TTC549 (cell line): ENCODE measurements around the gene XNDC1N.

Experiments used
- FAIRE-seq: peaks from 2 replicates; lab custom pipeline; 2012; peaks lifted over from hg19 to GRCh38; lab: Jason Lieb, UNC

Gene XNDC1N, protein sequence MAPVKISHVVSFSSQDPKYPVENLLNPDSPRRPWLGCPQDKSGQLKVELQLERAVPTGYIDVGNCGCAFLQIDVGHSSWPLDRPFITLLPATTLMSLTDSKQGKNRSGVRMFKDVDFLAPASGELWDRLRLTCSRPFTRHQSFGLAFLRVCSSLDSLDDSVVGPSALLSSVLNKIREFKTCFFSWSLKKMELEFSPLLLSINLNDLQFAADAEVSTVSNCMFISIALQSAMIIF

DNA sequence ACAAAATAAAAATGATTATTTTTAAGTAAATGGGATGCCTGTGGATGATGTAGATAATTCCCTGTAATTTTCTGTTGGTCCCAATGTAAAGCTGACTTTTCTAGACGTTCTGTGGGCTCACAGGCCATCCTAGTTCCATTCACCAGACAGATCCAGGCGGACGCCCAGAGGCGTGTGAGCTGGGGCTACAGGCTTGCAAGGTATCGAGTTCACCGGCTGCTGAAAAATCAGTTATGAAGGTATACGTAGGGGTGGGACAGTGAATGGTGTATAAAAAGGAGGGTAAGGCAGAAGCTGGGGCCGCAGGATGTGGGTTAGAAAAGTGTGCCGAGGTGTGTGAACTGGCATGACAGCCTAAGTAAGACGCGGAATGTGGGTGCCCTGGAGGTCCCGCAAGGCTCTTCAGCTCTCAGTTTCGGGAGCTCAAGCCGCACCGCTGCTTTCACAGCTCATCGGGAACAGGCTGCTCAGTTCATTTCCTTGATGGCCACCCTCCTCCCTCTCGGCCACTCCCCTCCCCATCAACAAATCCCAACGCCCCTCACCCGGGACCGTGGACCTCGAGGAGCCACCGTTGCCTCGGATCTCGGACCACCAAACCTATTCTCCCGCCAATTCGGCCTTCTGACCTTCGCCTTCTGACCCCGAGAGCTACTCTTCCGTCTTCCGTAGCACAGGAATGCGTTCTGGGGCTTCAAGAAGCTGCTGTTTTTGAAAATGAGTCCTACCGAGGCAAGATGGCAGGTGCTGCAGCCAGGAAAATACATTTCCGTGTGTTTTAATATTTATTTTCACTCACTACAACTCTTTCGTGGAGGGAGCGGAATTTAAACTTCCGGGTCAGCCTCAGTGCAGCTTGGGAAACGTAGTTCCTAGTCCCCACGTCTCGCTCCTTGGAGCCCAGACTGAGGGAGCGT, at the start of gene XNDC1N:
XNDC1N (minus strand) TSS at position 775 of the 917 bp plus-strand sequence. CDS start 5,241 bp downstream, outside the sequence.
- no peak for FAIRE-seq

DNA sequence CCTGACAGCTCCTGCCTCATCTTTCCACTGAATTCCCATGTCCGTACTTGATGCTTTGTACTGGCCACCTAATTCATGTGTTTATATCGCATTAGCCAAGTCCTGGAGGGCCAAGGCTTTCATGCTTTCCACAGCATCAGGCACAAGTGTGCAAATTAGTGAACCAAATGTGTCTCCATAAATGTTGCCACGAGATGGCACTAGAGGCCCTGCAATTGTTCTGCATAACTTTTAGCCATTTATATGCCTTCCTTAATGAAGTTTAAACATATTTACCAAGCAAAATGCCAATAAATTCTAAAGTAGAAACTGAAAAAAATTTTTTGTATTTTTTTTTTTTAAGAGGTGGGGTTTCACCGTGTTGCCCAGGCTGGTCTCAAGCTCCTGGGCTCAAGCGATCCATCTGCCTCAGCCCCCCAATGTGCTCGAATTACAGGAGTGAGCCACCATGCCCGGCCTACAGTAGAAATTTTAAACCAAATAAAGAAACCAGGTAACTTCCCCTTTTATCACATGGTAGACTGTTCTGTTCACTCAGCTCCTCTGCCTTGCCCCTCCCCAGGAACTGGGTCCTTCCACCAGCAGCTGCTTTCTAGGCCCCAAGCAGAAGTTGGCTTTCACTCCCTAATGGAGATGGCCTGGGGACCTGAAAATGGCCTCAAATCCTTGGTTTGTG, 49.5 kb upstream of the XNDC1N start:
- peak; percentile 36 for FAIRE-seq

DNA sequence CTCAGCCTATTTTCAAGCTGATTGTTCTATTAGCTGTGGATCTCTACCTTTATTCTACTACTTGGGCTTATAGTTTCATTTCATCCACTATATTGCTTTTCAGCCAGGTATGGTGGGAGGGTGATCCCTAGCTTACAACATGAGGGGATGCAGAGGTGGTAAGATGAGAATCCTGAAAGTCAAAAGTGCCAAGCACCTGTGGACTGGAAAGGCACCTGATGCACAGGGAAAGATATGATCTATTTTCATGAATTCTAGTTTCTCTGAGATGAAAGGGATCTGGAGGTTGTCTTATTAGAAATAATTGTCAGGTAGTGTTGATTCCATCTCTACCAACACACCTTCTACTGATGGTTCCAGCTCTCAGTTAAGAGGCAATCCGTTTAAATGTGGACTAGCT, 48.7 kb upstream of the XNDC1N start:
- FAIRE-seq: no peak

DNA sequence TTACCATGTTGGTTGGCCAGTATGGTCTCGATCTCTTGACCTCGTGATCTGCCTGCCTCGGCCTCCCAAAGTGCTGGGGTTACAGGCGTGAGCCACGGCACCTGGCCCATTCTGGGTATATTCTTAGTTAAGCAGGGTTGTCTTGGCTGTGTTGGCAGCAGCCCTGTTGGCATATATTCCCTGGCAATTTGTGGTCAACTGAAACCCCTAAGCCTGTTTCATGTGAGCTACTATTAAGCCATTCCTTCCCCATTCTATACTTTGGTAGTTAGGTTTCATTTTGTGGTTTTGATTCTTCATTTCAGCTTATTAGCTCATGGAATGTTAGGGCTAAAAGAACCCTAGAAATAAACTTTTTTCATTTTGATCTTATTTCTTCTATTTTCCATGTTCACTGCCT, 48.2 kb upstream of the XNDC1N start:
- FAIRE-seq: no peak

DNA sequence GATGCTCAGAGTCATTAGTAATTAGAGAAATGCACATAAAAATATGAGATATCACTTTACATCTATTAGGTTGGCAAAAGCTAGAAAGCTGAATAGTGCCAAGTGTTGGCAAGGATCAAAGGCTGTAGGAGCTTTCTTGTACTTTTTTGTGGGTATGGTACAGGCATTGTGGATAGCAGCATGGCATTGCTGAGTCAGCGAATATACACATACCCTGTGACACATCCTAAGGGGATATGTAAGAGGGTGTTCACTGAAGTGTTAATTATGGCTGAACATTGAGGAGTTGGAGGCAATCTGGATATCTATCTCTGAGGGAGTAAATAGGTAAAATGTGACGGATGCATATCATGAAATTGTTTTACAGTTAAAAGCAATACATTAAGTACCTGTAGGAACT, 43.3 kb upstream of the XNDC1N start:
- FAIRE-seq: no peak

DNA sequence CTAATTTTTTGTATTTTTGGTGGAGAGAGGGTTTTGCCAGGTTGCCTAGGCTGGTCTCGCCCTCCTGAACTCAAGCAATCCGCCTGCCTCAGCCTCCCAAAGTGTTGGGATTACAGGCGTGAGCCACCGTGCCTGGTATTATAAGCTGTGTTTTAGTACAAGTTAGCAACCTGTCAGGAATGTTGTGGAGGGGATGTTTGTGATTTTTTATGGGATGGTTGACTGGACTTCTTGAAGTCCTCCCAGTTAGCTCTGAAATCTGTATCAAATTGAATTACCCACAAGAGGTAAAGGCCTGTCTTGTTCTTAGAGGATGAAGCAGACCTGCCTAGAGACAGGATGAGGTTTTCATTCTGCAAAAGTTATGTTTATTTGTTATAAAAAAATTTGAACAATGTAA, 36.2 kb upstream of the XNDC1N start:
- no peak for FAIRE-seq

DNA sequence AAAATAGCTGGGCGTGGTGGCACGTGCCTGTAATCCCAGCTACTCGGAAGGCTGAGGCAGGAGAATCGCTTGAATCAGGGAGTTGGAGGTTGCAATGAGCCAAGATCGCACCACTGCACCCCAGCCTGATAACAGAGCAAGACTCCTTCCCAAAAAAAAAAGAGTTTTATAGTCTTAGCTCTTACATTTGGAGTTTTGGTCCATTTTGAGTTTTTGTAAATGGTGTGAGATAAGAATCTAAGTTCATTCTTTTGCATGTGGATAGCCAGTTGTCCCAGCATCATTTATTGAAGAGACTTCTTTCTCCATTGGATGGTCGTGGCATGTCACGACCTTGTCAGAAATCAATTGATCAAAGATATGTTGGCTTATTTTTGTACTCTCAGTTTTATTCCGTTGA, 35.1 kb upstream of the XNDC1N start:
- no peak for FAIRE-seq

DNA sequence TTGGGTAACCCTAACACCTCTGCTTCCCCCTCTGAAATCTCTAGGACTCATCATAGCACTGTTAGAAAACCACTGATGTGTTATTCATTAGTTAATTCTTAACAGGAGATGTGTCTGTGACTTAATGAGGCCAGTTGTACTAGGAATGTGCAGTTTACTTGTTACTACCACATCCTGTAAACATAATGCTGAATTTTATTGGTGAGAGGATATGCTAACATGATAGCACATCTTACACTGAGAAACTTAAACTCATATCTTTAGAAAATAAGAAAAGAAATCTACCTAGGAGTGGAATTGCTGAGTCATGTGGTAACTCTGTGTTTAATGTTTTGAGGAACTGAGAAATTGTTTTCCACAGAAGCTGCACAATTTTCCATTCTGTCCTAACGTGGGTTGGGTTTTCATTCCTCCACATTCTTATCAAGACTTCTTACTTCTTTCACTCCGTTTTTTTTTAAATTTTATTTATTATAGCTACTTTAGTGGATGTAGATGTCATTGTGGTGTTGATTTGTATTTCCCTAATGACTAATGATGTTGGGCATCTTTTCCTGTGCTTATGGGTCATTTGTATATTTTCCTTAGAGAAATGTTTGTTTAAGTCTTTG, 34.1 kb upstream of the XNDC1N start:
- FAIRE-seq: no peak

DNA sequence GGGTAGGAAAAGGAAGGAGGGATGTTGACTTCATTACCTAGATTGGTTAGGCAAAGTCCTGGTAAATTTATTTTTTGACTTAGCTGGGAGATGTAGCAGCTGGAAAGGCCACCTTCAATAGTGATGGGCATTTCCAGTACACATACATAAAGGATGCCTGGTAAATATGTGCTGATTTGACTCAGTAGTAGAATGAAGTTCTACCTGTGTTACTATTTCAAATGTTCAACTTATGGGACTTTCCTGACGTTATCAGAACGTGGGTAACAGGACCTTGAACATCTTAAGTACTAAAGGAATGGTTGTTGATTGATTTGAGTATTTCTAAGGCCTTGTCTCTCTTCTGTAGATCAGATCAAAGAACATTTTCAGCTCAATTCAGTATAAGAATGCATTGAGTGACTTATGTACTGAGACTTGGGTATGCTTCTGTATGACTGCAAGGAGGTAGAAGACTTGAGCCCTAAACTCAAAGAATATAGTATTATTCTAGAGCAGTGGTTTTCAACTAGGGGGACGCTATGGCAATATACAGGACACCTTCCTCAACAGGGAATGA, 27.6 kb upstream of the XNDC1N start:
- FAIRE-seq: no peak

DNA sequence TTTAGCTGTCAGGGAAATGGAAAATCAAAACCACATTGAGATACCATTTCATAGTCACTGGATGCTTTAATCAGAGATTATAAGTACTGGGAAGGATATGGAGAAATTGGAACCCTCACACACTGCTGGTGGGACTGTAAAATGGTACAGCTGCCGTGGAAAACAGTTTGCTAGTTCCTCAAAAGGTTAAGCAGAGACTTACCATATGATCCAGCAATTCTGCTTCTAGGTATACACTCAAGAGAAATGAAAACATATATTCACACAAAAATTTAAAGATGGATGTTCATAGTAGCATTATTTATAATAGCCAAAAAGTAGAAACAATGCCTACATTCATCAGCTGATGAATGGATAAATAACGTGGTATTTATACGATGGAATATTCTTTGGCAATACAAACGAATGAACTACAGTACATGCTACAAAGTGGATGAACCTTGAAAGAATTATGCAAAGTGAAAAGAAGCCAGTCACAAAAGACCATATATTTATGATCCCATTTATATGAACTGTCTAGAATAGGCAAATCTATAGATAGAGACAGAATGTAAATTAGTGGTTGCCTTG, 23.4 kb upstream of the XNDC1N start:
- no peak for FAIRE-seq

DNA sequence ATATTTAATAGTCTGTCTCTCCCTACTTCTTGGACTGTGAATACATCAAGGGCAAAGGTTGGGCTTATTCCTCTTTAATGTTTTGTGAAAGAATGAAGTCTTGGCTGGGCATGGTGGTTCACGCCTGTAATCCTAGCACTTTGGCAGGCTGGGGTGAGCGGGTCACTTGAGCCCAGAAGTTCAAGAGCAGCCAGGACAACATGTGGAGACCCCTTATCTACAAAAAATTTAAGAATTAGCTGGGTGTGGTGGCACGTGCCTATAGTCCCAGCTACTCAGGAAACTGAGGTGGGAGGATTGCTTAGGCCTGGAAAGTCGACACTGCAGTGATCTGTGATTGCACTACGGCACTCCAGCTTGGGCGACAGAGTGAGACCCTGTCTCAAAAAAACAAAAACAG, 20.6 kb upstream of the XNDC1N start:
- FAIRE-seq: no peak

DNA sequence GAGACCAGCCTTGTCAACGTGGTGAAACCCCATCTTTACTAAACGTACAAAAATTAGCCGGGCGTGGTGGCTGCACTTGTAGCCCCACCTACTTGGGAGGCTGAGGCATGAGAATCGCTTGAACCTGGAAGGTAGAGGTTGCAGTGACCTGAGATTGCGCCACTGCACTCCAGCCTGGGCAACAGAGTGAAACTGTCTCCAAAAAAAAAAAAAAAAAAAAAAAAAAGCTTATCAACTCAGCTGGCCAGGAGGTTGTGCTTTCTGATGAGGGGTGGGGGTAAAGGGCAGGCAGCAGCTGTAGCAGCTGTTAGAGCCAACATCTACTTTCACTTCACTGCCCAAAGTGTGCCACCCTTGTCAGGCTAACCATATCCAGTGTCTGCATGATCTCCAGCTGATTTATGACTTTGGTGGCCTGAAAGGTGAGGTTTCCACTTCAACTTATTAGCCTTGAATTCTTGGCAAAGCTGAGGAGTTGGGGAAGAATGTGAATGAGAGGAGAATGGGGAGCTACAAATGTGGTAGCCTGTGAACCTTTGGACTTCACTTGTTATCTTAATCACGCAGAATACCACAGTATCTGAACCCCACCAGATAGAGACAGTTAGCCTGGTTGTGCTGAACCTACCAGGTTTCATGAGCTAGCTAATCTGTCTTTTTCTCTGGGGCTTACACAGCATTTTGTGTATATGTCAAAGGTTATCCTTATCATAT, 20.1 kb upstream of the XNDC1N start:
- no peak for FAIRE-seq

DNA sequence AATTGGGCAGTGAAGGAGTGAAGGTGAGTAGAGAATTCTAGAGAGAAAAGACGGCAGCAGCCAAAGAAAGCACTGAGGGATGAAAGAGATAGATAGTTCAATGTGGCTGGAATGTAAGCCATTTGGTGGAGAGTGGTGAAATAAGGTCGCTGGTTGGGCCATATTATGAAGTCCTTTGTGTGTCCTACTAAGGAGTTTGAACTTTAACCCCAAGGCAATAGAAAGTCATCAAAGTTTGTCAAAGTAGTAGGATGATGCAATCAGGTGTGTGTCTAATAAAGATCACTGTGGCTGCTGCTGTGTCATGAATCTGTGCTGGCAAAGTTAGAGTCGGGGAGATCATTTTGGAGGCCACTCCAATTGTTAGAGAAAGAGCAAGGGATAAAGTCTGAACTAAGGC, 19.1 kb upstream of the XNDC1N start:
- no peak for FAIRE-seq

DNA sequence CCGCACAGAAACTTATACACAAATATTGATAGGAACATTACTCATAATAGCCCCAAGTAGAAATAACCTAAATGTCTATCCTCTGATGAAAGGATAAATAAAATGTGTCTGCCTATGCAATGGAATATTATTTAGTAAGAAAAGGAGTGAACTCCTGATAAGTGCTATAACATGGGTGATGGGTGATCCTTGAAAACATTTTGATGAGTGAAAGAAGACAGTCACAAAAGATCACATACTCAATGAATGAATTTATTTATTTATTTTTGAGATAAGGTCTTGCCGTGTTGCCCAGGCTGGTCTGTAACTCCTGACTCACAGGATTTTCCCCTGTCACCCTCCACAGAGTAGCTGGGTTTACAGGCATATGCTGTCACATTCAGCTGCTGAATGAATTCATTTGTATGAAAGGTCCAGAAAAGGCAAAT, 17.8 kb upstream of the XNDC1N start:
- no peak for FAIRE-seq

DNA sequence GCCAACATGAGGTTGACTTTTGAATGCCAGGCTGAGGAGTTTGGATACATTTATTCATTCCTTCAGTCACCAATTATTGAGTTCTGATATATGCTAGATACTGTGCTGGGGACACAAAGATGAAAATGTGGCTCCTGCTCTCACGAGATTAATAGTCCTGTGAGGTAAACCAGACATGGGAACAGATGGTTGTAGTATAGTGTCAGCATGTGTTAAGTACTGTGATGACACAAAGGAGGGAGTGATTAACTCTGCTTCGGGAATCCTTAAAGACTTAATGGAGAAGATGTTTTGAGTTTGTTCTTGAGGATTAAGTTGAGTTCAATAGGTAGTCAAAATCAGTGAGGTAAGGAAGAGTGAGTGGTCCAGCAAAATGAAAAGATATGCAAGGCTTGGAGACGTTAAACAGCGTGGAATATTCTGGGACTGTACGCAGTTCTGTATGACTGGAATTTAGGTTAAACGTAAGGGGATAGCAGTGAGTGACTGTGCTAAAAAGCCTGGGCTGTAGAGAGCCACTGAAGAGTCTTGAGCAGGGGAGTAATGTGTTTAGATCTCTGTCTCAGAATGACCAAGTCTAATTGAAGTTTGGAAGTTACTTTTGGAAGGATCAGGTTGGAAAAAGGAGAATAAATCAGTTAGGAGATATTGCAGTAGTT, 12.3 kb upstream of the XNDC1N start:
- FAIRE-seq: no peak

DNA sequence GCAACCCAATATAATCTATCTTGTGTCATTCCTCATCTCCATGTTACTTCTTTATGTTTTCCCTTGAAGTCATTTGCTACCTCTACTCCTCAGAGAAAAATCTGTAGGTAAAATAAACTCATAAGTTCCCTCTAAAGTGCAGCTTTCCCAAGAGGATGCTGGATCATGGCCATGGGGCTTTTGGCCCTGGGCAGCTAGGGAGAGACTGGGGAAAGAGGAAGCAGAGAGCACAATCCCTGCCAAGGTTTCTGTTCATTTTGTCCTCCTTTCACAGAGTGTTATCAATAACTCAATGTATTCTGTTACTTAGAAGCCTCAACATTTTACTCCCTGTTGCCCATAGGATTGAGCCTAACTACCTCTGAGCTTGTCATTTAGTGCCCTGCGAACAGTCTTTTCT, 9.4 kb upstream of the XNDC1N start:
- no peak for FAIRE-seq

DNA sequence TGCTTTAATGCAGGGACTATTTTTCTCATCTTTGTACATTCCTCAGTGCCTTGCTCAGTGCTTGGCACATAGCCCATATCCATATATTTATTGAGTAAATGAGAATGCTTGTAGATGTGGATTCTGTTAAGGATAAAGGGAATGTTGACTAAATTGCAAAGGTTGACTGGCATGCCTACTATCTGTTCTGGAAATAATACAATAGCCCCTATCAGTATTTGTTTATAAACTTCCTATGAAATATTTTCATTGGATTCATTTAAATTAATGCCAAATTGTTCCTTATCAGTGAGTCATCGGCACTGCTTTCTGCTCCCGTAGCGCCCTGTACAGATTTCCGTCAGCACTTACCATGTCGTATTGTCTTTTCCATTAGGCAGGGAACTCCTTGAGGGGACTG, 8.4 kb upstream of the XNDC1N start:
- FAIRE-seq: no peak

DNA sequence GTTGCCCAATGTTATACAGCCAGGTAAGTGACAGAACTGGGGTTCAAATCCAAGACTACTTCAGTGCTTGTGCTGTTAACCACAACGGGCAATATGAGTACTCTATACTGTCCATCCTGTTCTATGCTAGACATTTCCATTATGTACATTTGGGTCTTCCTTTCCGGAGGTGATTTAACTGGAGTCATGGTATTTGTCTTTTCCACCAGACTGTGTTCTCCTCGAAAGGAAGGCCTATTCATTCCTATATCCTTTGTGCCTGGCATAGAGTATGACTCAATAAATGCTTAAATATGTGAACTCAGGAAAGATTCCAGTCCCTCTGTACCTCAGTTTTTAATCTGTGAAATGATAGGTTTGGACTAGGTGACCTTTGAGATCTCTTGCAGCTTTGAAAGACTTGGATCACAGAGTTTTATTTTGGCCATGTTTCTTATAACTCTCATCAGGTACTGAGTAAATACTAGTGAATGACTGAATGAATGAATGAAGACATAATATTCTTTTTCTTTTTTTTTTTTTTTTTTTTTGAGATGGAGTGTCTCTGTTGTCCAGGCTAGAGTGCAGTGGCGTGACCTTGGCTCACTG, 7.0 kb upstream of the XNDC1N start:
- no peak for FAIRE-seq

DNA sequence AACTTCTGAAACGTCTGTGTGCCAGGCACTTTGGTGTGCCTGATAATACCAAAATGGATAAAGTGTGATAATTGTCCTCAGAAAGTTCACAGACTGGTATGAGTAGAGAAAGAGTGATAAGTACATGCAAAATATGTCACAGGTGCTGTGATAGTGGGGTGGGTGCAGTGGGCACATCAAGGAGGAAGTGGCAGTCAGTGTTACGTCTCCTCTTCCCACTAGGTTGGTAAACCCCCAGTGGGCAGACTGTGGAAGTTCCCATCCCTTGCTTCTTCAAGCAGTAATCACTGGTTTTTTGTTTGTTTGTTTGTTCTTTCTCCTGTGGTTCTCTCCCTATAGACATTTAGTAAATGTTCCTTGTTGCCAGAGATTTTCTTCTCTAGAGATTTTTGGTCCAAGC, 5.8 kb upstream of the XNDC1N start:
- no peak for FAIRE-seq

DNA sequence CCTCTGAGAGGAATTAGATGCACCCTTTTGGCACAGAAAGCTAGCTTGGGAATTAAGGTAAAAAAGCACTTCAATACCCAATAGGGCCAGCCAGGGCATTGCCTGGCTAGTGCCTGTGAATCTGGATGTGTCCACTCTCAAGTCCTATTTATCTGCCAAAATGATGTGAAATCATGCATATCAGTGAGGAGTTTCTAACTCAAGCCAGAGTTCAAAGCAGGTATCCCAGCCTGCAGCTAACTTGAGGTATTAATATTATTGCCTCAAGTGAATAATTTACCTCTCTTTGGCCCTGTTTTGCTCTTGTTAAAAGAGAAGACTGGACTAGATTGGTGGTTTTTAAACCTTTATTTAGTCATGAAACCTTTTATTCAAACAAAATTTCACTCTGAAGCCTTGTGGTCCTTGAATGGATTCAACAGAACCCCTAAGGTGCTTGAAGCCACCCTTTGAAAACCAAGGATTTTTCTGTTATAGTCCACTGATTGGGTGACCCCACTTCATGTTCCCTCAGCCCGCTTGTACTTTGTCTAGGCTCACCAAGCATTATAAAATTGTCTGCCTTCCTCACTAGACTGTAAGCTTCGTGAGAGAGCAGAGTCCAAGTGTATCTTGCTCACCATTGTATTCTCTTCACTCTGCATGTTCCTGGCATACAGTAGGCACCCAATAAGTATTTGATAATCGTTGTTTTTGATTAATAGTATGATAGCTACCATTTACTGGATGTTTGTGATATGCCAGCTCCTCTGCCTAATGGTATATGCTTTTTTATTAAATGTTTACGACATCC, 4.9 kb upstream of the XNDC1N start:
- no peak for FAIRE-seq
